ENCODE results near the gene RAB31.

- TF ChIP-seq CTCF (IDR thresholded peaks at IDR 0.05) = no peak
- TF ChIP-seq POLR2A (IDR thresholded peaks at IDR 0.05) = no peak
Observed at GRCh38 chr18:9886005-9886348, 177.9 kb downstream of the RAB31 start.
